HG03432 (cell line): ENCODE data around the gene PRDM10.

ENCODE experiments used
- ATAC-seq: cut with Tn5 transposase; IDR thresholded peaks from one replicate; pipeline ENCODE4 v1.9.1; 2021; ENCODE audit warnings: mild to moderate bottlenecking, moderate library complexity; ENCODE audit not compliant: unreplicated experiment

Gene PRDM10

GRCh38 chr11:129852125-129852740 lies 150.4 kb downstream of the PRDM10 start:
- ATAC-seq, result no peak
